ENCODE measurements around the gene TMEM141.
"Not testable (repeated sequence)": the region's sequence is repeated elsewhere in the genome, so short reads cannot be mapped to it uniquely, and the experiment has no call there.

Gene TMEM141

DNA sequence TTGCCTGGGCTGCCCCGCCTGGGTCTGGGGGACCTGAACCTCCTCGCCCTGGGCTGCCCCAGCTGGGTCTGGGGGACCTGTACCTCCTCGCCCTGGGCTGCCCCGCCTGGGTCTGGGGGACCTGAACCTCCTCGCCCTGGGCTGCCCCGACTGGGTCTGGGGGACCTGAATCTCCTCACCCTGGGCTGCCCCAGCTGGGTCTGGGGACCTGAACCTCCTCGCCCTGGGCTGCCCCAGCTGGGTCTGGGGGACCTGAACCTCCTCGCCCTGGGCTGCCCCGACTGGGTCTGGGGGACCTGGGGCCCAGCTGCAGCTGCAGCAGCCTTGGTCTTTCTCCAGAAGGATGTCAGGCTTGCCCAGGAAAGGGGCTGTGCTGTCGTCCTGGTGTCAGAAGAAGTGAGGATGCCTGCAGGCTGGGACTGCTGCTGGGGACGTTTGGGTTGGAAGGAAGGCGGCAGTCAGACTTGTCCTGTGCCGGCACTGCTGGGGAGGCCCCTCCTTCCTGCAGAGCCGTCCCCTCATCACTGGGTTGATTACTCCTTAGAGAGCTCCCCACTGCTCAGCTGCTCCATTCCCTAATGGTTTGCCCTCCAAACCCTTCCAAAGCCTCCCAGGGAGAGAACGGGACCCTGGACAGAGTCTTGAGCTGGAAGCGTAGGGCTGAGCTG, 42.4 kb downstream of the TMEM141 start:
- DNase-seq (ENCODE audit: low read depth, low spot score) = not testable (repeated sequence)

DNA sequence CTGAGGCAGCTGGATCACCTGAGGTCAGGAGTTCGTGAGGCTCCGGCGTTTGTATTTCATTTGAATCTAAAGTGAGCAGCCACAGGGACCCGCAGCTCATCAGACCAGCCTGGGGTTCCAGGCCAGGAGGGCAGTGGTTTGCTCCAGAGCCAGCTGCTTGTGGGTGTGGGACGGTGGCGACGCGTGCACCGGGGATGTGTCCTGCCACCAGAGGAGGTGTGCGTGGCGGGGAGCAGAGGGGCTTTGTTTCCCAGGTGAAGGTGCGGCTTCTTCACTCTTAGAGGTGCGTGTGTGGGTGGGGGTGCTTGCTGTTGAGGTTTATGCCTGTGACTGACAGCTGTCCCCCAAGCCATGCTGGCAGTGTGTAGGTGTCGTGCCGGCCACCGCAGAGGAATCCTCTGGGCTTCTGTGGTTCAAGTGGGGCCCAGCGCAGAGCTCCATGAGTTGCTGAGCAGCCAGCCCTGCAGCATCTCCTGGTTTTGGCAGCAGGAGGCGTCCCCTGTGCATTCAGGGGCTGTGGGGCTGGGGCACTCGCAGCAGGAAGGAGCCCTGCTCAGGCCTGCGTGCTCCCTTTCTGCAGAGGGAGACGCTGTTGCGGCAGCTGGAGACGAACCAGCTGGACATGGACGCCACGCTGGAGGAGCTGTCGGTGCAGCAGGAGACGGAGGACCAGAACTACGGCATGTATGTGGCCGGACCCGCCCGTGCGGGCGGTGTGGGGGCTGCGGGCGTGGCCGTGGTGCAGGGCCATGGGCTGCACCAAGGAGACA, 44.2 kb downstream of the TMEM141 start:
- DNase-seq (ENCODE audit: low read depth, low spot score) = no peak

DNA sequence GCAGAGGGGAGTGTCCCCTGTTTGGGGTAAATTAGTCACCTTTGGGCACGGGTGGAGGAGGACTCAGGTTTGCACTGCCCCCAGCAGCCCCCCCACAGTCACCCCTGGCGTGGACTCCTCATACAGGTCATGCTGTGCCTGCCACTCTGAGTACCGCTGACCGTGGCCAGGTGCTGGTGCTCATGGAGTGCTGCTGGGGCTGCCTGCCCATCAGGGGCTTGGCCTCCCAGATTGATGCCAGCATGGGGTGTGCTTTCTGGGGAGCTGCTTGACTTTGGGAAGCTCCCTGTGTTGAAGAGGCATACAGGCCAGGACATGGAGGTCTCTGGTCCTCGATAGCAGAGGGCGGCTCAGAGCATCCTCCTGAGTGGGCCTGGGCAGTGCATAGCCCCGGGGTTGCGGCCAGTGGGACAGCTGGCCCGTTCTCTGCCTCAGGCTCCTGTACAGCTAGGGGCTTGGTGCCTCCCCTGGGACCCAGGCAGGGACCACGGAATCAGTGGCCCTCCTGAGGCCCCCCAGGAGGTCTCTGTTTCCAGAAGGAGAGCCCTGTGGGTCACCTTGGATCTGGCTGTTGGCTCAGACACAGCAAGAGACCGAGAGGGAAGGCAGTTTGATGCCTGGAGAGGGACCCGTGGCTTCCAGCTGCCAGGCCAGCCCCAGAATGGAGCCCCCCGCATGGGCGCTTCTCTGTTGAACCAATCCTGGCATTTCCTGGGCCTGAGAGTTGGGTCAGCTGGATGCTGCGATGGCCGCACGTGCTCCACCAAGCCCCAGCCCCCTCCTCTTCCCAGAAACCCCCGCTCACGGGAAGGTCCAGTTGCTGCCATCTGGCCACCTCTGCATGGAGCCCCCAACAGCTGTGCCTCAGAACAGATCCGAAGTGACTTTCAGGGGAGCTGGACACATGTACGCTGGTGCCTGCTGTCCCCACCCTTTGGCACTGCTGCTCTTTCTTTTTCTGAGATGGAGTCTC, 45.1 kb downstream of the TMEM141 start:
- DNase-seq (ENCODE audit: low read depth, low spot score) = no peak

DNA sequence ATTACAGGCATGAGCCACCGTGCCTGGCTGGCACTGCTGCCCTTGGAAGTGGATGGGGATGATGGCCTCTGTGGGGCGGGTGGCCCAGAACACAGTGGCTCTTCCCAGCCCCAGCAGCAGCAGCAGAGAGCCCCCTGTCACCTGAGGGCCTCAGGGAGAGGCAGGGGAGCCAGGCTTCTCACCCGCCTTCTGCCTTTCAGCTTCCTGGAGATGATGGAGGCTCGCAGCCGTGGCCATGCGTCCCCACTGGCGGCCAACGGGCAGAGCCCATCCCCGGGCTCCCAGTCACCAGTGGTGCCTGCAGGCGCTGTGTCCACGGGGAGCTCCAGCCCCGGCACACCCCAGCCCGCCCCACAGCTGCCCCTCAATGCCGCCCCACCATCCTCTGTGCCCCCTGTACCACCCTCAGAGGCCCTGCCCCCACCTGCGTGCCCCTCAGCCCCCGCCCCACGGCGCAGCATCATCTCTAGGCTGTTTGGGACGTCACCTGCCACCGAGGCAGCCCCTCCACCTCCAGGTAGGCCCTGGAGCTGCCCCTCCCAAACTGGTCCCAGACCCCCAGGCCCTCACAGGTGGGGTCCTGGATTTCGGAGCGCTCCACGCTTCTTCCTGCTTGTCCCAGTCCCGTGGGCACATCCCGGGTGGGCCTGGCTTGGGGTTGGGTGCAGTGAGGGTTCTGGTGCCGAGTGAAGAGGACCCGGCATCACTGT, 46.2 kb downstream of the TMEM141 start:
- no peak for DNase-seq (ENCODE audit: low read depth, low spot score)

DNA sequence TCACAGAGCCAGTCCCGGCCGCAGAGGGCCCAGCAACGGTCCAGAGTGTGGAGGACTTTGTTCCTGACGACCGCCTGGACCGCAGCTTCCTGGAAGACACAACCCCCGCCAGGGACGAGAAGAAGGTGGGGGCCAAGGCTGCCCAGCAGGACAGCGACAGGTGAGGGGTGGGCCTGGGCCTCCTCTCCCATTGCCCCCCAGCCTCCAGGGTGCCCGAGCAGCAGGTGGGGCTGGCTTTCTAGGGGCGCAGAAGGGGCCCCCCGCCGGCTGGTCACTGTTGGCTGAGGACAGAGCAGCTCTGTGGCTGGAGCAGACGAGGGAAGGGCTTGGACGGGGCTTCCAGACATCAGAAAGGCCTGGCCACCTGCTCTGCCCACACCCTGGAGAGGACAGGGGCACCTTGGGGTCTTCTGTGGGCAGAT, 46.7 kb downstream of the TMEM141 start:
- not testable (repeated sequence) for DNase-seq (ENCODE audit: low read depth, low spot score)

DNA sequence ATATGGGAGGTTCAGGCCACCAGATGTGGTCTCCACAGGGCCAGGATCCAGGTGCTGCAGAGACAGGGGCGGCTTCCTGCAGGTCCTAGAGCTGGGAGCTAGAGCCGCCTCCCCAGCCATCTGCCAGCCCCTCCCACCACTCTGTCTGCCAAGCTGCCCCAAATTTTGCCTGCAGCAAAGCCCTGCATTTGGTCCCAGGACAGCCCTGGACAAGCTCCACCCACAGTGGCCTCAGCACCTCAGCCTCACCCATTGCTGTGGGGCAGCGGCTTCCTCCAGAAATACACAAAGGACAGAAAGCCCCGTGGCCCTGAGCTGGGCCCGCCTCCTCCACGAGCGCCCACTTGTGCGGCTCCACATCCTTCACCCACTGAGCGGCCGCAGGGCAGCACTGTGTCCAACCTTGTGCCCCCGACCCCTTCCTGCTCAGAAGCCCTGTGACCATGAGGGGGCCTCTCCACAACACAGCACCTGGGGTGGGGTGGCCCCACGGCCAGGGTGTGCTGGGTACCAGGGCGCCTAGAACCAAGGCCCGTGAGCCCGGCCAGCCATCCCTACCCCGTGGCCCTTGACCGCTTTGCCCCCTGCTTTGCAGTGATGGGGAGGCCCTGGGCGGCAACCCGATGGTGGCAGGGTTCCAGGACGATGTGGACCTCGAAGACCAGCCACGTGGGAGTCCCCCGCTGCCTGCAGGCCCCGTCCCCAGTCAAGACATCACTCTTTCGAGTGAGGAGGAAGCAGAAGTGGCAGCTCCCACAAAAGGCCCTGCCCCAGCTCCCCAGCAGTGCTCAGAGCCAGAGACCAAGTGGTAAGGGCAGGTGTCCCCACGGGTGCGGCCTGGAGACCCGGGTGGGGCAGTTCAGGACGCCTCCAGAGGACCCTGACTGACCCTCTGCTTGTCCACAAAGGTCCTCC, 47.4 kb downstream of the TMEM141 start:
- DNase-seq (ENCODE audit: low read depth, low spot score) = no peak

DNA sequence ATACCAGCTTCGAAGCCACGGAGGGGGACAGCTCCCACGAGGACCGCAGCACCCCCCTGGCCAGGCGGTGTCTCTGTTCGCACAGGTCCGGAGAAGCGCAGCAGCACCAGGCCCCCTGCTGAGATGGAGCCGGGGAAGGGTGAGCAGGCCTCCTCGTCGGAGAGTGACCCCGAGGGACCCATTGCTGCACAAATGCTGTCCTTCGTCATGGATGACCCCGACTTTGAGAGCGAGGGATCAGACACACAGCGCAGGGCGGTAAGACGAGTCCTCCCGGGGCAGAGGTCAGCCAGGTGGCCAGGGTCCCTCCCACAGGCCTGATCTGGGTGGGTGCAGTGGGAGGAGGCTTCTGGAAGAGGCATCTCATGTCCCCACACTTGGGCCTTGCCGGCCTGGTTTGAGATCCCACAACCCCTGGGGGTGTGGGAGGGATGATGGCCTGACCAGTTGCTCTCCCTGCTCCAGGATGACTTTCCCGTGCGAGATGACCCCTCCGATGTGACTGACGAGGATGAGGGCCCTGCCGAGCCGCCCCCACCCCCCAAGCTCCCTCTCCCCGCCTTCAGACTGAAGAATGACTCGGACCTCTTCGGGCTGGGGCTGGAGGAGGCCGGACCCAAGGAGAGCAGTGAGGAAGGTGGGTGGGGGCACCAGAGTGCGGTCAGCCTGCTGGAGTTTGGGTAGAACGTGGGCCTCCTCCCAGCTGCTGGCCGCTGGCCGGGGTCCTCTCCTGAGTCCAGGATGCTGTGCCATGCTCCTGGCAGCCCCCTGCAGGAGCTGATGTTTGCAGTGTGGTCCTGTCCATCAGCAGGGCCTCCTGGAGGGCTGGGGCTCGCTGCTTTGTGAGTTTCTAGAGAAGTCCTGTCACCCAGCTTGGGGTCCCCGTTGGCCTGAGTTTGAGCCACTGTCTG, 48.3 kb downstream of the TMEM141 start:
- DNase-seq (ENCODE audit: low read depth, low spot score) = no peak

DNA sequence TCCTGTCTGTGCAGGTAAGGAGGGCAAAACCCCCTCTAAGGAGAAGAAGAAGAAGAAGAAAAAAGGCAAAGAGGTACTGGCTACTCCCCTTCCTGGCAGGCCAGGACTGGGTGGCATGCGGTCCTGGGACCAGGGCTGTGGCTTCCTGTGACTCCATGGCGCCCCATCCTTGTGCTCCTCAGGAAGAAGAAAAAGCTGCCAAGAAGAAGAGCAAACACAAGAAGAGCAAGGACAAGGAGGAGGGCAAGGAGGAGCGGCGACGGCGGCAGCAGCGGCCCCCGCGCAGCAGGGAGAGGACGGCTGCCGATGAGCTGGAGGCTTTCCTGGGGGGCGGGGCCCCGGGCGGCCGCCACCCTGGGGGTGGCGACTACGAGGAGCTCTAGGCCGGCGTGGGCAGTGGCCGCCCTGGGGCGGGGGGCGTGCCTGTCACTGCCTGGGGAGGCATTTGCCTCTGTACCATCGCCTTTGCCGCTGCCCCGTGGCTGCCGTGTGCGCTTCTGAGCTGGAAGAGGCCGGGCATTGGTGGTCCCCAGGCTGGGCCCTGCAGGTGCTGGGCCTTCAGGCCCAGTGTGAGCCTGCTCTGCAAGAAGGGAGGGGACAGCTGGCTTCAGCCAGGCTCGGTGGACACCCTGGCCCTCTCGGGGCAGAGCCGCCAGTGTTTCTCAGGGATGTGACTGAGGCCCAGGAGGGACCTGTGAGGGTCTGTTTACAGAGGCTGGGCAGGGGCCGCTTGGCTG, 49.2 kb downstream of the TMEM141 start:
- no peak for DNase-seq (ENCODE audit: low read depth, low spot score)

DNA sequence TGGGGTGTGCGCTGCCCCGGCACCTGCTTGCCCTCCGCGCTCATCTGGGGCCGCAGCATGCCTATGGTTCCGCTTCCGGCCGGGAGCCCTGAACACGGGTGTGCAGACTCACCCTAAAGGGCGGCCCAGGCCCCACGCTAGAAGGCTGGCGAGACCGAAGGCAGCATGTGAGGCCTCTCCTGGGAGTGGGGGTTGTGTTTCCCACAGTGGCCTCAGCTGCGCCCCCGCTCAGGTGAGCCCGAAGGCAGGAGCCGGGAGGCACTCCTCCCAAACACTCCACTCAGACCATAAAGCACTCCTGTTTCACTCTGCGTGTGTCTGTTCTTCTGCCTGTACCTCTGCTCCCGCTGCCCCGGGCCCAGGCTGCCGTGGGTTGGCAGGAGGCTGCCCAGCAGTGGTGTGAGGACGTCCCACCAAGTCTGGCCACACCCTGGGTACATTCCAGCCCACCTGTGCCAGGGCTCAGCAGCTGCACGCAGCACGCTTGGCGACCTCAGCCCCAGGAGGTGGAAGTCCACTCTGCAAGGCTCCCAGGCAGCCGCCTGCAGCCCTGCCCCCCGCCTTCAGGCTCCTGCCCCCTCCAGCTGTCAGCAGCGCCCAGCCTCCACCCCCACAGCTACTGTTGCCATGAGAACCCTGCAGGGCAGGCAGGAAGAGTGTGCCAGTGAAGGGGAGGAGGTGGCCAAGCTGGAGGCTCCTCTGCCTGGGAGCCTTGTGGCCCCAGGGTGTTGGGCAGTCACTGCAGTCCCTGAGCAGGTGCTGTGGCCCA, 49.9 kb downstream of the TMEM141 start:
- DNase-seq (ENCODE audit: low read depth, low spot score) = no peak

DNA sequence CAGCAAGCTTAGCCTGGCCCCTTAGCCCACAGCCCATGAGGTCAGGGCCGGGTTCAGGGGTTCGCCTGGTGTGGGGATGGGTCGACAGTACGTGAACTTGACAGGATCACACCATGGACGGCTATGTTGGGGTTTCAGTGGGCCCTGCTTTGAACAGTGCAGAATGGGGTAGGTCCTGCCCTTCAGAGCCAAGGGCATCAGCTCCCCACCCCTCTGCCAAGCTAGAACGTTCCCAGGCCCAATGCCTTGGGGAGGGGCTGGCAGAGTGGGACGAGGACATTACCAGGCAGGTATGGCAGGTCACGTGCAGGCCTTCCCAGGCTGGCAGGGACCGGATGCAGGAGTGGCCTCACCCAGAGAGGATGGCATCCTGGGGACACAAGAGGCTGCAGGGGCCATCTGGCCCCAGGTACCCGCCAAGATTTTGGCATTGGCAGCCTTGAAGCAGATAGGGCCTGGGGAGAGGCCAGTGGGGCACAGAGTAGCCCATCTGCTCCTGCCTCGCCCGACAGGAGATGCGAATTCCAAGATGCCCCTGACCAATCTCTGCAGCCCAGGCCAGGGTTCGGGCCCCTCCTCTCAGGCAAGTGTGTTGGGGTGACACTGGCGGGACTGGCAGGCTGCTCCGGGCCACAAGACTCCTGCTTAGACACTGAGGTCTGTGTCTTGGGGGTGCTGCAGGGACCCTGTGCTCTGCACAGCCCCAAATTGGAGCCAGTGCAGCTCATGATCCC, 50.7 kb downstream of the TMEM141 start:
- DNase-seq (ENCODE audit: low read depth, low spot score) = not testable (repeated sequence)

DNA sequence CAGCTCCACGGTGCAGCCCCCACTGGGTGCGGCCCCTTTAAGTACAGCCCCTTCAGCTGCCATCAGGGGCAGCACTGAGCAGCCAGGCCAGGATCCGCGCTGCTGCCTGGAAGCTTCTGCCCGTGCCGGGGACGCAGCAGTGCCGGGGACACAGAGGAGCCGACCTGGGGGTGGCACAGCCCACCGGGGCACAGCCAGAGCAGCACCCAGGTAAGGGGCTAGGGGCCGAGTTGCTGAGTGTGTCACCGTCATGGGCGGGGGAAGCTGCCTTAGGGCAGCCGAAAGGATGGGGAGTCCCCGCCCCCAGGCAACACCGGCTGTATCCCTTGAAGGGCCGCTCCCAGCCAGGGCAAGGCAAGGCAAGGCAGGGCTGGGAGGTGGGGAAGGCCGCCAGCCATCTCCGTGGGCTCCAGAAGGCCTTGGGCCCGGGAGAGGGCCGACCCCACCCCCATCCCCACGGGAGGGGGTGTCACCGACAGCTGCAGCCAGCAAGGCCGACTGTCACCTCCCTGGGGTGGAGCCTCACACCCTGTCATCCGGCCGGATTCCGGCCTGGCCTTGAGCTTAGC, 51.3 kb downstream of the TMEM141 start, which contains the start of gene AJM1:
Gene AJM1 (plus strand): TSS at position 99 of the 569 bp plus-strand sequence. CDS start 1,937 bp downstream, outside the sequence.
- peak; percentile 67 for DNase-seq (ENCODE audit: low read depth, low spot score)

All from activated naive CD8-positive, alpha-beta T cell treated with anti-CD3 and anti-CD28 coated beads, Interleukin-2, amount 50 U/mL, for 16 hours (primary cell).